NCI-H226 (cell line): Measurements from ENCODE around the gene MTERF4.

ENCODE experiments used
- DNase-seq: peaks from one replicate; pipeline ENCODE4 v3.0.0-alpha.2; 2015

The MTERF4 gene

DNA sequence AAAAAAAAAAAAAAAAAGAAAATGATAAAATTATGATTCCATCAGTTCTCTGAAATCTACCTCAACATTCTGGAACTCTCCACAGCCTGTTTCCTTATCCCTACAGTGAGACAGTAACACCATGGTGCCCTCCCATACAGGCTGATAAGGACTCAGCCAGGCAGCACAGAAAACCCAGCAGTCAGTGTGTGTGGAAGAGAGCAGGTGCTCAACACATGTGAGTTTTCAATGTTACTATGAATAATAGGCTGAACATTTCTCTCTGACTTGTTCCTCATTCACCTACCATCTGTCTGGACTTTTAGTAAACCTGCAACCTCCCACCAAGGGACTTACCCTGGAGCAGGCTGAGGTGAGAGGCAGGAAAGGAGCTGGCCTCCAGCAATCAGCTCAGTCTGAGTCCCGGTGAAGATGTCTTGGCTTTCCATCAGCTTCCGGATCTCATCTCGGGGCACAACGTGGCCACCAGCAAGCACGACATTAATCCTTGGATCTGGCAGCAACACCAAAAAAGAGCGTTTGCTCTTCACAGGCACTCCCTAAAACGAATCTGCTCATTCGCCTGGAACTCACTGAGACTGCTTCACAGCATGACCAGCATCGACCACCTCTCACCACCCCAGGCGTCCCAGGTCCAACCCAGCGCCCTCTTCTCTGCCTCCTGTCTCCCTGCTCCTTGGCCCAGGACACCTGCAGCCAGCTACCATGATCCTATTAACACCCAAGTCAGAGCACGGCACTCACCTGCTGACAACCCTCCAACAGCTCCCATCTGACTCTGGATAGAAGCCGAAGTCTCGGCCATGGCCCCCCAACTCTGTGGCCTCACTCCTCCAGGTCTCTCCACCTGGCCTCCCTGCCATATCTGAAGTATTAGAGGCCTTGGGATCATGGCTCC lies 30.7 kb upstream of the MTERF4 start:
- no peak for DNase-seq

DNA sequence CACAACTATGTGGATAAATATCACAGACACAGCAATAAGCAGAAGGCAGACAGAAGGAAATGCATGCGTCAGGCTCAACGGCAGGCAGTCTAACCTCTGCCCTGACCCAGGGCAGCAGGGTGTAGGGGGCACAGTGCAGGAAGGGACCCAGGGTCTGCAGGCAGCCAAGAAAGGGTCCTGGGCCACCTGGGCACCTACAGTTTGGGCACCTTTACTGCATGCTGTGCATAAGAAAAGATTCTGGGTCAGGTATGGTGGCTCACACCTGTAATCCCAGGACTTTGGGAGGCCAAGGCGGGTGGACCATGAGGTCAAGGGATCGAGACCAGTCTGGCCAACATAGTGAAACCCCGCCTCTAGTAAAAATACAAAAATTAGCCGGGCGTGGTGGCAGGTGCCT lies 29.4 kb upstream of the MTERF4 start:
- DNase-seq, result no peak

DNA sequence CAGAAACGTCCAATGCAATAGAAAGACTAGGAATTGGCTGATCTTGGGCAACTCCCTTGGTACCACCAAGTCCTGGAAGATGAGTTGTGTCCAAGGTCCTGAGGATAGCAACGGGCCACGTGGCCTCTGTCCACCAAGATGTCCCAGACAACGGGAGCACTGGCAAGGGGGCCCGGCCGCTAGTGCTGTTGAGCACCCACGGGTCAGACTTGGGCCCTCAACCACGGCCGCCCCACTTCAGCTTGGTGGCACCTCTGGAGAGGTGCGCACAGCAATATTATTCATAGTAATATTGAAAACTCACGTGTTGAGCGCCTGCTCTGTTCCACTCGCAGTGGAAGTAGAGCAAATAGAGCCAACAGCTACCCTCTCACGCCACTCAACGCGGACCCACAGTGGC lies 28.2 kb upstream of the MTERF4 start:
- no peak for DNase-seq

DNA sequence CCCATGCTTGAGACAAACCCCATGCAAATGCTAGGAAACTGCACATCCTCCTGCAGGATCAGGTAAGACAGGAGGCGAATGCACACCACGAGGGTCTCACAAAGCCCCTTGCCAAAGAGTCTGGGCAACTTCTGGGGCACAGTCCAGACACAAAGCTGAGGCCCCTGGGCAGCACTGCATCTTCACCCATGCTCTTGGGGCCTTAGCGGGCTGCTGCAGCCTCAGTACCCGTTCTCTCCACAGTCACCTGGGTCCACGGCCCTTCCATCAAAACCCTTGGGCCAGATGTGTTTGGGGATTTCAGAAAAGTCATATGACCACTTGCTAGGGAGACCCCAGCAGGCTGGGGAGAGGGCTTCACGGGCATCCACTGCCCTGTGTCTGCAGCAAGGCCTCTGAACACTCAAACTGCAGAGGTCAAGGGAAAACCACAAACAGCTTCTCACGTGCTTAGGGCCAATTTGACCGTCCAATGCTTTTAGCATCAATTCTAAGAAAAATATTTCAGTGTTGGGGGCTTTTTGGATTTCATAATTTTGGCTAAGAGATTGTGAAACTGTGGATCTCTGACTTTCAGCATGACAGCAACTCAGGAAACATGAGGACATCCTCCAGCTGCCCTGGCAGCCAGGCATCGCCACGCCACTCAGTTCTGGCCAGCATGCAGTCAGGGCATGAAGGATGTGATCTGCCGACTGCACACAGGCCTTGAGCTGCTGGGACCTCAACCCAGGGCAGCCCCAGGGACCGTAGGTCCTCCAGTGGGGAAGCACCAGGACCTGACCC lies 27.2 kb upstream of the MTERF4 start:
- no peak for DNase-seq

DNA sequence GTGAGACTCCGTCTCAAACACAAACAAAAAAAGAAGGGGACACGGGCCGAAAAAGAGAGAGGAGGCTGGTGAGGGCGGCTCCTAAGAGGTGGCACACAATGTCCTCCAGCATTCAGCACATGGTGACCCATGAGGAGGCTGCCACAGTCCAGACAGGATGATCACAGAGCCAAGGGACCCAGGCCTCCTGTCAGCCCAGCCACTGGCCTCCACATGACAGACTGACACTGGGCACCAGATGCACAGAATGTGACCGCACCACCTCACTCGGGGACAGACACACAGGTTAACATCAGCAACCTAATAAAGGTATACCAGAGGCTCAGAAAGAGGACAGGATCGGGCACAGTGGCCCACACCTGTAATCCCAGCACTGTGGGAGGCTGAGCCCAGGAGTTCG lies 26.2 kb upstream of the MTERF4 start:
- no peak for DNase-seq

DNA sequence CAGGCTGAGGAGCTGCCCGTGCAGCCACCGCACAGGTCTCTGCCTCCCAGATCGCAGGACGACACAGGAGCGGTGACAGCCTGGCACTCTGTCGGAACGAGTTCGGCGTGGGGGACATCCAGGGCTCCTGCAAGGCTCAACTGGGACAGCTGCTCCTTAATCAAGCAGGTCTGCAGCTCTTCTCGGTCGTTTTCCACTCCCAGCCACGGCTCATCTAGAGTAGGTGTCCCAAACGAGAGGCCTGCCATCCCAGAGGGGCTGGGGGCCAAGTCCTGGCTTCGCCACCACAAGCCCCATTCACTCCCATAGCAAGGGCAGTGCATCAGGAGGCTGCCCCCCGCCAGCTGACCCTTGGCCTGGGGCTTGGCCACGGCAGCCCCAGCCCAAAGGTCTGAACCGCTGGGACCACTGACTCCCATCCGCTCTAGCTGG lies 24.7 kb upstream of the MTERF4 start:
- no peak for DNase-seq

DNA sequence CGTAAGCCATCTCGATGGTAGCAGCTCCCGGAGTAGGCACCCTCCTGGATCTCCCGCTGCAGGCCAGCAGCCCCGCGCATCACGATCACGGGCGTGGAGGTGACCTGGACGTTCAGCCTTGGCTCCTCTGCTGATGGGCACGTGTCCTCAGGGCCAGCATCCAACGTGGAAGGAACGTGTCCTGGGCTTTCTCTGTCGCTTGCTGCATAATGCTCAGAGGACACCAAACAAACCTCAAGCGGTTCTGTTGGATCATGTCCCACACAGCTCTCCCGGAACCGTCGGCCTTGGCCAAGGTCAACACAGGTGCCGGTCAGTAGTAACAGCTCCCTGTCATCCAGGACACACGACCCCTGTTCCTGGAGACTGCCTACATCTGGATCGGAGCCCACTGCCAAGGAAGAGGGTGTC lies 24.1 kb upstream of the MTERF4 start:
- no peak for DNase-seq

DNA sequence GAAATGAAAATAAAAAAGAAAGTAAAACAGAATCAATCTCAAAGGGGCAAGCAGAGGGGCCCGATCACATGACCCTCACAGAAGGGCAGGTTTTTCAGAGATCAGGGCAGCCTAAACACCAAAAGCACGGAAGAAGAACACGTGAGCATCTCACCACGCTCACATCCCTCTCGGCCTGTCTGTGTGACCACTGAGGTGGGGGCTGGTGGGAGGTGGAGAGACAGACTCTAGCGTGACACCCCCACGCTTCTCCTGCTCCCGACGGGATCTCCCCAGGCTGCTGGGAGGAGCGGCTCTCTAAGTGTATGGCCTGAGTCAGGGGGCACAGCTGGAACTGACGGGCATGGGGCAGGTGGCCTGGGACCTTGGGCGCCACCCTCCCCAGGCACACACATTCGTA lies 23.5 kb upstream of the MTERF4 start:
- no peak for DNase-seq

DNA sequence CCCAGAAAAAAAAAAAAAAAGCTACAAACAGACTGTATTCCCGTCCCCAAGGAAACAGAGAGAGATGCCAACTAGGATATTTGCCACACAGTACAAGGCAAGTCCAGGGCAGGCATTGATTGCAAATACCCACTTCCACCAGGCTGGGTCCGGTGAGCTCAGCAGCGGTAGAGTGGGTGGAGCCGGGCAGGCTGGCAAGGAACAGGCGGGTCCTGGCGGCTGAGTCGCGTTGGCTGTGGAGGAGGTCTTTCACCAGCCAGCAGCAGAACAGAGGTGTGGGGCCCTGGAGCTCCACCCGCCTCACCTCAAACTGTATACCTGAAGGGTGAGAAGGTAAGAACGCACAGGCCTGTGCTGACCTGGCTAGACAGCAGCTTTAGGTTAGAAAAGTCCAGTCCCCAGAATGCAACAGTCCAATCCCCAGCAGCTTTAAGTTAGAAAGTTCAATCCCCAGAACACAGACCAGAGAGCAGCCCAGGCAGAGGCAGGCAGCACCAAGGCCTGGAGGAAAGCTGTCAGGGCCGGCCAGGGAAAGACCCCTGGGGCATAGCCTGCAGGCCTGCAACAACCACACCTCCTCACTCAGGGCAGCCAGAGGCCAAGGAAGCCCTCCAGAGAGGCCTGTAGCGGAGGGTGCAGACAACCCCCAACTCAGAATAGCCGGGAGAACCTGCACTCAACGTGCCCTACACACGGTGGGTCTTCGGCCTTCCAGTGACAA lies 21.9 kb upstream of the MTERF4 start:
- DNase-seq, result no peak

DNA sequence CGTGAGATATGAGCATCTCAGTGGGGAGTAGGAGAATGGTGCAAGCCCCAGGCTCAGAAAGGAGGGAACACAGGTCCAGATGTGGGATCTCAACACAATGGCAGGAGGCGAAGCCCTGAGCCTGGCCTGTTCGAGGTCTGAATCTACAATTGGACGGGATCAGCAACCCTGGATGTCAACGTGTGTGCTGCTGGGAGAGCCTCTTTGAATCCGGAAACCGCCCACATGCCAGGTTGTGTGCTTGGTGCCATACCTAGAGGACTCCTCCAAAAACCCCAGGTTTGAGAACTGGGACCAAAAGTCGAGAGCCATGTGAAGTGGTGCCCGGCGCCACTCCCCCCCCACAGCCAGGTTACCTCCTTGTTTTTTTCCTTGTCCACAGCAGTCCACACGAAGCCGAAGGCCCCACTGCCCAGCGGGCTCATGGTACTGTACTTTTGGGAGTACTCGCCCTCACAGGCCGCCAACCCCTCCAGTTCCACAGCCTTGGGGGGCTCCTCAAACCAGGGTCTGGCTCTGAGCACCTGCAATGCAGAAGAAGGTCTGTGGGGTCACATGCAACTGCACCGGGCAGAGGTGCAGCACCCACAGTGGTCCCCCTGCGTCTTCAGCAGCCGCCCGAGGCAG lies 20.4 kb upstream of the MTERF4 start:
- DNase-seq, result no peak

DNA sequence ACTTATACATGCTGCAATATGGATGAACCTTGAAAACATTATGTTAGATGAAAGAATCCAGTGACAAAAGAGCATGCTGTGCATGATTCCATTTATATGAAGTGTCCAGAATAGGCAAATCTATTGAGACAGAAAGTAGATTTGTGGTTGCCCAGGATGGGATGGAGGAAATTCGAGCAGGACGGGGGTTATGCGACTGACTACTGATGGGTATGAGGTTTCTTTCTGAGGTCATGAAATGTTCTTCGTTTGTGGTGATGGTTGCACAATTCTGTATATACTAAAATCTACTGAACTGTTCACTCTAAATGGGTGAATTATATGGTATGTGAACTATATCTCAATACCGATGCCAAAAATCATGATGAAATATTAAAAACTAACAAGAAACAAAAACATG lies 18.9 kb upstream of the MTERF4 start:
- no peak for DNase-seq

DNA sequence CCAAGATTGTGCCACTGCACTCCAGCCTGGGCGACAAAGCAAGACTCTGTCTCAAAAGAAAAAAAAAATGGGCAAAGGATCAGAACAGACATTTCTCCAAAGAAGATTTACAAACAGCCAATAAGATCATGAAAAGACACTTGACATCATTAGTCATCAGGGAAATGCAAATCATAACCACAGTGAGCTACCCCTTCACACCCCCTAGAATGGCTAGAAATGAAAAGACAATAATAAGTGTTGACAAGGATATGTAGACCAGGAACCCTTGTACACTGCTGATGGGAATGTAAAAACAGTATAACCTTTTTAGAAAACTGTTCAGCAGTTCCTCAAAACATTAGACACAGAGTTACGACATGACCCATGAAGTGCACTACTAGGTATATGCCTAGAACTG lies 18.4 kb upstream of the MTERF4 start:
- no peak for DNase-seq

DNA sequence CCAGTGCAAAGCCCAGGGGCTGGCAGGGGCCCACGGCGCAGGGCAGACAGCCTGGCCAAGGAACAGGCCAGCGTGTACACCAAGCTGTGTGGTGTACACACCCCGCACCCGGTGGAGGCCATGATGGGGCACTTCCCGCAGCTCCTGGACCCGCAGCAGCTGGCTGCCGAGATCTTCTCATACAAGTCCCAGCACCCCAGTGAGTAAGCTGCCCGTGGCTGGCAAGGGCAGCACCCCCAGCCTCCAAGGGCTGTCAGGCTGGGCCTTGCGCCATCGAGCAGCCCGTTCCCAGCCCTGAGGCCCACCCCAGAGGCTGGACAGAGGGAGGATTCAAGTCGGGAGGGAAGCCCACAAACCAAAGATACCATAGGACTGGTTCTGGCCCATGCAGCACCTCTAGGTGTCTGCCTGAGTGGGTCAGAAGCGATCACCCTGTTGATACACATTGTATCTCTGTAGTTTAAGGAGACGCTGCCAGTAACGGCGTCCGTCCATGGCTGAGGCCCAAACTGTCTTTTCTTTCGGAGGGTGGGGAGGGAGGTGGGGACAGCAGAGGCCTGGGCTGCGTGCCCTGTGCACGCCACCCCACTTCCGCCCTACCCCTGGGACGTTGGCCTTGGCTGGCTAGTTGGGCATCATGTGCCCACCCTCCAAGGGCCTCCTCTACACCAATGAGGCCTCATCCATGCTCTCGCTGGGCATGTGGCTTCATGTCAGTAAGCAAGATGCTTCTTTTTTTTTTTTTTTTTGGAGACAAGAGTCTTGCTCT lies 16.8 kb upstream of the MTERF4 start:
- DNase-seq, result no peak

DNA sequence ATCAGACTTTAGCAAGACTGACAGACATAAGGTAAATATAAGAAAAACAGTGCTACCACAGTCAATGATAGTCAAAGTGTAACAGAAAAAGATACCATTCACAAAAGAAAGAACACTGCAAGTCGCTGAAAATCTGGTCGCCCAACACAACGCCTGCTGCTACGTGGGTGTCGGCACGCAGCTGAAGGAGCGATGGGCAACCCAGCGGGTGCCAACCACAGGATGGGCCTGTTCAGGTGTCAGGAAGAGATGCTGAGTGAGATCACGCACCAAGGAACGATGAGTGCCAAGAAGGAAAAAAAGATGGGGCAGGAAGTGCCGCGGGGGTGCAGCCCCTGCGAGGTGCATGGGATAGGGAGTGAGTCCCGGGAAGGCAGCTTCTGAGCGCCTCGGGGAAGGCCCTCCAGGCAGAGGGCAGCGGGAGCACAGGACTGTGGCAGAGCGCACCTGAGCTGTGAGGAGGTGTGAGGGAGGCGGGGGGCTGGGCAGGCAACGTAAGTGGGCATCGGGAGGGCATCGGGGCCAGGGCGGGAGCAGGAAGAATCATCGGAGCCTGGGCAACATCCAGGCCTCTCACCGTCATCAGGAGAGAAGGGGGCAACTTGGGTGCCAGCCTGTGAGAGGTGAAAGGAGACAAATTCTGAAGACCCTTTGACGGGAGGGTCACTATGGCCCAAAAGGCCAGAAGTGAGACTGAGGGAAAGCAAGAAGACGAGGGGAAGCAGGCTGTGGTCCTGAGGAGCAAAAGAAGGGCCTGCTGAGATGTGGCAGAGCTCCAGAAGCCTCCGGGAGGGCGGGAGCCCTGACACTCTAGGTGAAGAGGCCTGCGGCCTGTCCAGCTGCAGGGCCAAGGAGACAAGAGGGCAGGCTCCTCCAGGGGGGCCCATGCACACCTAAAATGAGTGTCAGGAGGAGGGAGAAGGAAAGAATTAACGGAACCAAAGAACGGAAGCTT lies 14.8 kb upstream of the MTERF4 start:
- DNase-seq, result no peak

DNA sequence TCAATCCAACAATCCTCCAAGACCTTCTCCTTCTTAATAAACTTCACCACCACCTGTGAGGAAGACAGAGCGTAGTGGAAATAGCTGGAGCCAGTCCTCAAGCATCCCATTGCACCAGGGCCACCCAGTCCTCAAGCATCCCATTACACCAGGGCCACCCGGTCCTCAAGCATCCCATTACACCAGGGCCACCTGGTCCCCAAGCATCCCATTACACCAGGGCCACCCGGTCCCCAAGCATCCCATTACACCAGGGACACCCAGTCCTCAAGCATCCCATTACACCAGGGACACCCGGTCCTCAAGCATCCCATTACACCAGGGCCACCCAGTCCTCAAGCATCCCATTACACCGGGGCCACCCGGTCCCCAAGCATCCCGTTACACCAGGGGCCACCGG lies 13.3 kb upstream of the MTERF4 start:
- no peak for DNase-seq

DNA sequence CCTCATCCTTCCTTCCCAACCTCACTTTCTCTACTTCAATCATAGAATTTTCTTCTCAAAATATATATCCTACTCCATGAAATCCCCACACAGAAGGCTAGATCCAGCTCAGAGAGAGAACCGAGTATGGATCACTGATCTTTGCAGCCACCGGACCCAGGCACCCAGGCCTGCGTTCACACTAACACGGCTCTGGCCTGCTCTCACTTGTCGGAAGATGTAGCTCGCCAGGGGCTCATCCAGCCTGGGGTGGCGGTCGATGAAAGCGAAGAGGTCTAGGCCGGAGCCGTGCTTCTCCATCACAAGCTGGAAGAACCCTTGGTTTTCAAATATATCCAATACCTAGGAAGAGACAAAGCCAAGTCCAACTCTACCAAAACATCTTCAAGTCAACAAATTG lies 12.7 kb upstream of the MTERF4 start:
- DNase-seq, result no peak

DNA sequence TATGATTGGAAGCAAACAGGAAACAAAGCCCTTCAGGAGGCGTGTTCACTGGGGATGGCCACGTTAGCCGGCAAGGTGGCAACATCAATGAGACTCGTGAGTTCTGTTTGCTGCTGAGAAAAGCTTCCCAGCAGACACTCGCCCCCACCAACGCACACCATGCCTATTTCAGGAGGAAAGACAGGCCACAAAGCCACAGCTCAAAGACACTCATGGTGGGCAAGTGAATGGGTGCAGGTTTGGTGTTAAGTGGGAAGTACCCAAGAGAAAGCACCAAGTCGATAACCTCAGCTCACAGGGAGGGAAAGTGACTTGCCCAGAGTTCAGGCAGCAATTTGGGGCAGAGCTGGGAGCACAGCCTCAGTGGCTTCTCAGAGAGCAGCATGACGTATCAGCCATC lies 10.5 kb upstream of the MTERF4 start:
- no peak for DNase-seq

DNA sequence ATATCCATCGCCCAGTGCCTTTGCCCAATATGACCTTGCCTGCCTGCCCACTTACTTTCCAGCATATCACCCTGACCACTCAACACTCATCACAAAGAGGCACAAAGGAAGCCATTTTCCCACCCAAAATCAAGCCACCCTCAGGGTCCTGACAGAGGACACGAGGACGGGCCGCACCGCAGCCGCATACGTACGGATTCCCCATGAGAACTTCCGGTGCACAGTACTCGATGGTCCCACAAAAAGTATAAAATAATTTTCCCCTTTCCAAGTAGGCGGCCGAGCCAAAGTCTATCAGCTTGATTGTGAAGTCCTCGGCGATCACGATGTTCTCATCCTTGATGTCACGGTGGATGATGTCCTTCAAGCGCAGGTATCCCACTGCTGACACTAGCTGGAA lies 10.0 kb upstream of the MTERF4 start:
- no peak for DNase-seq

DNA sequence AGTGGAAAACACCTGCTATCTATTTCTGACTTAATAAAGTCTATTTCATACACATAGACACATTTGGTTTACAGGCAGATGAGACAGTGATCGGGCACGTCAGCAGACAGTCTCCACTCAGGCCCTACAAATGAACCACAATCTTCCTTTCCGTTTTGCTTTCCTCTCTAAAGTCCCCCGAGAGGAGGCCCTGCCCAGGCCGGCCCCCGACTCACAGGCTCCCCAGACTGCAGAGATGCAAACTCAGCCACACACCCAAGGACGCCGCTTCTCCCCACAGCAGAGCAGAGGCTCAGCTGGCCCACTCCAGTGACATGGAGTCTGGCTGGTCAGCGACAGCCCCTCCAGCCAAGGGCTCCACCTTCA lies 9.3 kb upstream of the MTERF4 start:
- no peak for DNase-seq

DNA sequence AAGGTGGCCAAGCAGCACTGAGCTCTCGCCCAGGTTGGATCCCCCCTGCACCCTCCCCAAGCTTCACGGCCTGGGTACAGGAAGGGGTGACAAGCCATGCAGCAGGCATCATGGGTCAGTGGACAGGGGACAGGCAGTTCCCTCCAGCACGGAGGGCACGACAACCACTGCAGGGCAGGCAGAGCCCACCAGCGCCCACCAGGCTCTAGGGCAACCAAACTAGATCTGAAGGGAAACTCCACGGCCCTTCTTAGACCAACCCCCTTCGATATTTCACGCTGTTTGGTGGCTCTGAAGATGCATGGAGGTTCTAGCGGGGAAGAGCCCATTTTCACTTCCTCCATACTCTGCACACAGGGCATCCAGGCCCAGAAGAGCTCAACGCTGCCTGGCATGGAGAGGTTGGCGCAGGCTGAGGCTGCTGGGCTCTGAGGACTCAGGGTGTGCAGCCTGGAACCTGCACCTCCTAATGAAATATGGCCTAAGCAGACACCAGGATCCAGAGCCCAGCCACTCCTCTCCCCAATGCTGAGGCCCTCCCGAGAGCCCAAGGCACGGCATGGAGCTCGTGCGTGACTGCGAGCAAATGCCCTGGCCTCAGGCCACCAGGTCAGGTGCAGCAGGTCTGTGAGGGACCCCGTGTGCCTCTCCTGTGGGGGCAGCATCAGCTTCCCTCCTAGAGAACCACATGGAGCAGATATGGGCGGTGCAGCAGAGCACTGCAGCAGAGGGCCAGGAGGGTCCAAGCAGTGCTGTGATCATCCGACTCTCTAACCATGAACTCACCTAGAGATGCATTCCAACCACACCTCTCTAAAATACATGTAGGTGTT lies 8.7 kb upstream of the MTERF4 start:
- DNase-seq, result no peak
